ENCODE data around the gene SCD. TPM values are rescaled to one million over a fixed set of nuclear protein-coding genes. Genes with fewer than 3 reads are reported as not detected.

SCD gene
- total and polyA plus RNA-seq, 2 of the 13 experiments (the other 11 are each of a cell fraction or from before 2014, with no cell fraction given), result 492 to 512 TPM

- TF ChIP-seq, protein P1, sequence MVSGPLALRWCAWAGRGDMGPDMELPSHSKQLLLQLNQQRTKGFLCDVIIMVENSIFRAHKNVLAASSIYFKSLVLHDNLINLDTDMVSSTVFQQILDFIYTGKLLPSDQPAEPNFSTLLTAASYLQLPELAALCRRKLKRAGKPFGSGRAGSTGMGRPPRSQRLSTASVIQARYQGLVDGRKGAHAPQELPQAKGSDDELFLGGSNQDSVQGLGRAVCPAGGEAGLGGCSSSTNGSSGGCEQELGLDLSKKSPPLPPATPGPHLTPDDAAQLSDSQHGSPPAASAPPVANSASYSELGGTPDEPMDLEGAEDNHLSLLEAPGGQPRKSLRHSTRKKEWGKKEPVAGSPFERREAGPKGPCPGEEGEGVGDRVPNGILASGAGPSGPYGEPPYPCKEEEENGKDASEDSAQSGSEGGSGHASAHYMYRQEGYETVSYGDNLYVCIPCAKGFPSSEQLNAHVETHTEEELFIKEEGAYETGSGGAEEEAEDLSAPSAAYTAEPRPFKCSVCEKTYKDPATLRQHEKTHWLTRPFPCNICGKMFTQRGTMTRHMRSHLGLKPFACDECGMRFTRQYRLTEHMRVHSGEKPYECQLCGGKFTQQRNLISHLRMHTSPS (CRISPR knock-in tag; IDR thresholded peaks at IDR 0.05; ENCODE audit: low read depth), result no peak
- no peak for TF ChIP-seq ZNF660 (CRISPR knock-in tag; IDR thresholded peaks at IDR 0.05; ENCODE audit: borderline replicate concordance, low read depth)
- no peak for TF ChIP-seq HOXA9 (CRISPR knock-in tag; IDR thresholded peaks at IDR 0.05; ENCODE audit: borderline replicate concordance)
- TF ChIP-seq ZNF772 (CRISPR knock-in tag; IDR thresholded peaks at IDR 0.05), result 0 out of 2 replicates have a peak, but pooled peaks have one; percentile 42
- peak; percentile 21; the same call in 1 of the 2 replicates for TF ChIP-seq ZNF331 (CRISPR knock-in tag; IDR thresholded peaks at IDR 0.05)
- TF ChIP-seq ZNF276 (CRISPR knock-in tag; IDR thresholded peaks at IDR 0.05; ENCODE audit: low read depth), result no peak
- TF ChIP-seq ZNF792 (CRISPR knock-in tag; IDR thresholded peaks at IDR 0.05), result peak; percentile 53; the same call in 1 of the 2 replicates
- peak; percentile 10 for TF ChIP-seq ZSCAN9 (CRISPR knock-in tag; IDR thresholded peaks at IDR 0.05; ENCODE audit: borderline replicate concordance)
- peak; percentile 58; the same call in 1 of the 2 replicates for TF ChIP-seq ZNF770 (CRISPR knock-in tag; IDR thresholded peaks at IDR 0.05)
- TF ChIP-seq ZNF431 (CRISPR knock-in tag; IDR thresholded peaks at IDR 0.05; ENCODE audit: borderline replicate concordance, low read depth), result peak; percentile 81; the same call in 1 of the 2 replicates
- 0 out of 2 replicates have a peak, but pooled peaks have one; percentile 10 for TF ChIP-seq ZNF589 (CRISPR knock-in tag; conservative IDR thresholded peaks at IDR 0.05)
- TF ChIP-seq ZFY (CRISPR knock-in tag; IDR thresholded peaks at IDR 0.05), result peak; percentile 48; the same call in 1 of the 2 replicates
- 0 out of 2 replicates have a peak, but pooled peaks have one; percentile 35 for TF ChIP-seq ZNF451 (CRISPR knock-in tag; IDR thresholded peaks at IDR 0.05)
- TF ChIP-seq, protein P2, sequence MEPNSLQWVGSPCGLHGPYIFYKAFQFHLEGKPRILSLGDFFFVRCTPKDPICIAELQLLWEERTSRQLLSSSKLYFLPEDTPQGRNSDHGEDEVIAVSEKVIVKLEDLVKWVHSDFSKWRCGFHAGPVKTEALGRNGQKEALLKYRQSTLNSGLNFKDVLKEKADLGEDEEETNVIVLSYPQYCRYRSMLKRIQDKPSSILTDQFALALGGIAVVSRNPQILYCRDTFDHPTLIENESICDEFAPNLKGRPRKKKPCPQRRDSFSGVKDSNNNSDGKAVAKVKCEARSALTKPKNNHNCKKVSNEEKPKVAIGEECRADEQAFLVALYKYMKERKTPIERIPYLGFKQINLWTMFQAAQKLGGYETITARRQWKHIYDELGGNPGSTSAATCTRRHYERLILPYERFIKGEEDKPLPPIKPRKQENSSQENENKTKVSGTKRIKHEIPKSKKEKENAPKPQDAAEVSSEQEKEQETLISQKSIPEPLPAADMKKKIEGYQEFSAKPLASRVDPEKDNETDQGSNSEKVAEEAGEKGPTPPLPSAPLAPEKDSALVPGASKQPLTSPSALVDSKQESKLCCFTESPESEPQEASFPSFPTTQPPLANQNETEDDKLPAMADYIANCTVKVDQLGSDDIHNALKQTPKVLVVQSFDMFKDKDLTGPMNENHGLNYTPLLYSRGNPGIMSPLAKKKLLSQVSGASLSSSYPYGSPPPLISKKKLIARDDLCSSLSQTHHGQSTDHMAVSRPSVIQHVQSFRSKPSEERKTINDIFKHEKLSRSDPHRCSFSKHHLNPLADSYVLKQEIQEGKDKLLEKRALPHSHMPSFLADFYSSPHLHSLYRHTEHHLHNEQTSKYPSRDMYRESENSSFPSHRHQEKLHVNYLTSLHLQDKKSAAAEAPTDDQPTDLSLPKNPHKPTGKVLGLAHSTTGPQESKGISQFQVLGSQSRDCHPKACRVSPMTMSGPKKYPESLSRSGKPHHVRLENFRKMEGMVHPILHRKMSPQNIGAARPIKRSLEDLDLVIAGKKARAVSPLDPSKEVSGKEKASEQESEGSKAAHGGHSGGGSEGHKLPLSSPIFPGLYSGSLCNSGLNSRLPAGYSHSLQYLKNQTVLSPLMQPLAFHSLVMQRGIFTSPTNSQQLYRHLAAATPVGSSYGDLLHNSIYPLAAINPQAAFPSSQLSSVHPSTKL (CRISPR knock-in tag; IDR thresholded peaks at IDR 0.05), result peak; percentile 40
- no peak for TF ChIP-seq ZBTB7B (CRISPR knock-in tag; IDR thresholded peaks at IDR 0.05)
- peak; percentile 25; the same call in 1 of the 2 replicates for TF ChIP-seq YEATS2 (CRISPR knock-in tag; IDR thresholded peaks at IDR 0.05; ENCODE audit: borderline replicate concordance)
- TF ChIP-seq SAP130 (CRISPR knock-in tag; IDR thresholded peaks at IDR 0.05; ENCODE audit: low read depth), result peak; percentile 72
- TF ChIP-seq HMG20A (CRISPR knock-in tag; IDR thresholded peaks at IDR 0.05; ENCODE audit: borderline replicate concordance), result no peak; the same call in 1 of the 2 replicates
- peak; percentile 40 for TF ChIP-seq RARA (CRISPR knock-in tag; IDR thresholded peaks at IDR 0.05)
Measured at GRCh38 chr10:100341953-100342626, 4.9 kb upstream of the SCD start (continued).
